Lower leg skin (tissue), 3 donors: ENCODE measurements around the gene BPIFB4.

Experiments
- POLR2A ChIP-seq, 2 donors: fragments of 450-650 bp; IDR thresholded peaks; one replicate each; pipeline ENCODE4 v1.6.1; 2016 to 2017; ENCODE audit warnings: antibody characterized with exemption in 2 of 2, mild to moderate bottlenecking in 1 of 2, moderate library complexity in 1 of 2
- TF ChIP-seq, protein P1 (sequence below), 3 donors: fragments of 450-650 bp; IDR thresholded peaks; one replicate each; pipeline ENCODE4 v1.5.1; 2016; ENCODE audit warnings: antibody characterized with exemption in 3 of 3, mild to moderate bottlenecking in 3 of 3, moderate library complexity in 2 of 3

DNA sequence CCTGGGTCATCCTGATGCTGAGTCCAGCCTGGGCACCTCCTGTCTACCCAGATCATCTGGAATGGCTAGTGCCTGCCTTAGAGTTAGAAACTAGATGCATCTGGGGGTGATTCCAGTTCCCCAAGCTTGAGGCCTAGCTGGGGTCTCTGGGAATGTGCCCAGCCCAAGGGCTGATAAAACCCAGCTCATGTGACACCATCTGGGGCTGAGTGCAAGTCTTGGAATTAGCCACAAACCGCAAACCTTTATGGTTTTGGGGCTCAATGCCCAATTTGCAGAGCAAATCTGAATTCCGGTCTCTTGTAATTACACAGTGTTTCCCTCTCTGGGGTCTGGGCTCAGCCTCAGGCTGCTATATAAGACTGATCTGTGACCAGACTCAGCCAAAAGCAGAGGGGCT, at the start of gene BPIFB4:
- TF ChIP-seq POLR2A (IDR thresholded peaks at IDR 0.05) = no peak
- TF ChIP-seq, protein P1, sequence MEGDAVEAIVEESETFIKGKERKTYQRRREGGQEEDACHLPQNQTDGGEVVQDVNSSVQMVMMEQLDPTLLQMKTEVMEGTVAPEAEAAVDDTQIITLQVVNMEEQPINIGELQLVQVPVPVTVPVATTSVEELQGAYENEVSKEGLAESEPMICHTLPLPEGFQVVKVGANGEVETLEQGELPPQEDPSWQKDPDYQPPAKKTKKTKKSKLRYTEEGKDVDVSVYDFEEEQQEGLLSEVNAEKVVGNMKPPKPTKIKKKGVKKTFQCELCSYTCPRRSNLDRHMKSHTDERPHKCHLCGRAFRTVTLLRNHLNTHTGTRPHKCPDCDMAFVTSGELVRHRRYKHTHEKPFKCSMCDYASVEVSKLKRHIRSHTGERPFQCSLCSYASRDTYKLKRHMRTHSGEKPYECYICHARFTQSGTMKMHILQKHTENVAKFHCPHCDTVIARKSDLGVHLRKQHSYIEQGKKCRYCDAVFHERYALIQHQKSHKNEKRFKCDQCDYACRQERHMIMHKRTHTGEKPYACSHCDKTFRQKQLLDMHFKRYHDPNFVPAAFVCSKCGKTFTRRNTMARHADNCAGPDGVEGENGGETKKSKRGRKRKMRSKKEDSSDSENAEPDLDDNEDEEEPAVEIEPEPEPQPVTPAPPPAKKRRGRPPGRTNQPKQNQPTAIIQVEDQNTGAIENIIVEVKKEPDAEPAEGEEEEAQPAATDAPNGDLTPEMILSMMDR (IDR thresholded peaks at IDR 0.05) = no peak
